Mesendoderm (in vitro differentiated cells): ENCODE data around the gene CD52.

ENCODE experiments used
- DNase-seq: peaks from one replicate; pipeline ENCODE4 v3.0.0; 2013
- H2AK5ac ChIP-seq: 2 replicates; pipeline ENCODE4 v1.6.1; 2013; ENCODE audit warnings: low read length, inconsistent platforms
- H2BK120ac ChIP-seq: 2 replicates; pipeline ENCODE4 v1.6.1; 2013; ENCODE audit warnings: low read depth, mild to moderate bottlenecking, low read length, moderate library complexity, mixed read lengths
- H2BK15ac ChIP-seq: replicated peaks from 2 replicates; pipeline ENCODE4 v1.6.1; 2013; ENCODE audit warnings: low read depth, mild to moderate bottlenecking, moderate library complexity
- H2BK5ac ChIP-seq: 2 replicates; pipeline ENCODE4 v1.6.1; 2013; ENCODE audit warnings: low read length, inconsistent platforms
- H3K18ac ChIP-seq: 2 replicates; pipeline ENCODE4 v1.6.1; 2013; ENCODE audit warnings: mild to moderate bottlenecking, low read length, mixed read lengths
- H3K23ac ChIP-seq: one replicate; pipeline ENCODE4 v1.6.1; 2013; ENCODE audit warnings: low read length
- H3K27ac ChIP-seq: 2 replicates; pipeline ENCODE4 v1.5.1; 2013; ENCODE audit warnings: low read depth, mild to moderate bottlenecking, inconsistent platforms, low read length, moderate library complexity
- H3K27me3 ChIP-seq: 2 replicates; pipeline ENCODE4 v1.6.1; 2013; ENCODE audit warnings: low read length, control low read depth, mild to moderate bottlenecking, inconsistent platforms; ENCODE audit not compliant: insufficient read depth, poor library complexity
- H3K36me3 ChIP-seq: 2 replicates; pipeline ENCODE4 v1.6.1; 2013; ENCODE audit warnings: low read length, inconsistent platforms; ENCODE audit not compliant: control insufficient read depth, insufficient read depth
- H3K4ac ChIP-seq: one replicate; pipeline ENCODE4 v1.6.1; 2013; ENCODE audit warnings: low read depth, mild to moderate bottlenecking, low read length, moderate library complexity
- H3K4me1 ChIP-seq: 2 replicates; pipeline ENCODE4 v1.6.1; 2013; ENCODE audit warnings: low read depth, low read length, inconsistent platforms; ENCODE audit not compliant: control insufficient read depth
- H3K4me2 ChIP-seq: 2 replicates; pipeline ENCODE4 v1.6.1; 2013; ENCODE audit warnings: low read length
- H3K4me3 ChIP-seq: 2 replicates; pipeline ENCODE4 v1.5.1; 2013; ENCODE audit warnings: mild to moderate bottlenecking, low read length
- H3K56ac ChIP-seq: one replicate; pipeline ENCODE4 v1.6.1; 2013; ENCODE audit warnings: low read length
- H3K79me1 ChIP-seq: 2 replicates; pipeline ENCODE4 v1.6.1; 2013; ENCODE audit warnings: low read length, inconsistent platforms
- H3K79me2 ChIP-seq: 2 replicates; pipeline ENCODE4 v1.6.1; 2013; ENCODE audit warnings: mild to moderate bottlenecking, low read length; ENCODE audit not compliant: control insufficient read depth, insufficient read depth
- H3K9ac ChIP-seq: 2 replicates; pipeline ENCODE4 v1.6.1; 2013; ENCODE audit warnings: low read length, inconsistent platforms
- H4K5ac ChIP-seq: one replicate; pipeline ENCODE4 v1.6.1; 2013; ENCODE audit warnings: low read length
- H4K8ac ChIP-seq: one replicate; pipeline ENCODE4 v1.6.1; 2013; ENCODE audit warnings: low read depth, mild to moderate bottlenecking, control low read depth, low read length, moderate library complexity
- WGBS: extraction: QIAGEN DNeasy Blood & Tissue Kit; methylation state at CpG from one replicate; pipeline ENCODE4 v1.1.7; 2013; ENCODE audit warnings: low lambda C conversion rate, missing lambda C conversion rate; ENCODE audit not compliant: insufficient coverage; ENCODE audit errors: extremely low coverage; 5-methylcytosine and 5-hydroxymethylcytosine counted together

Gene CD52

DNA sequence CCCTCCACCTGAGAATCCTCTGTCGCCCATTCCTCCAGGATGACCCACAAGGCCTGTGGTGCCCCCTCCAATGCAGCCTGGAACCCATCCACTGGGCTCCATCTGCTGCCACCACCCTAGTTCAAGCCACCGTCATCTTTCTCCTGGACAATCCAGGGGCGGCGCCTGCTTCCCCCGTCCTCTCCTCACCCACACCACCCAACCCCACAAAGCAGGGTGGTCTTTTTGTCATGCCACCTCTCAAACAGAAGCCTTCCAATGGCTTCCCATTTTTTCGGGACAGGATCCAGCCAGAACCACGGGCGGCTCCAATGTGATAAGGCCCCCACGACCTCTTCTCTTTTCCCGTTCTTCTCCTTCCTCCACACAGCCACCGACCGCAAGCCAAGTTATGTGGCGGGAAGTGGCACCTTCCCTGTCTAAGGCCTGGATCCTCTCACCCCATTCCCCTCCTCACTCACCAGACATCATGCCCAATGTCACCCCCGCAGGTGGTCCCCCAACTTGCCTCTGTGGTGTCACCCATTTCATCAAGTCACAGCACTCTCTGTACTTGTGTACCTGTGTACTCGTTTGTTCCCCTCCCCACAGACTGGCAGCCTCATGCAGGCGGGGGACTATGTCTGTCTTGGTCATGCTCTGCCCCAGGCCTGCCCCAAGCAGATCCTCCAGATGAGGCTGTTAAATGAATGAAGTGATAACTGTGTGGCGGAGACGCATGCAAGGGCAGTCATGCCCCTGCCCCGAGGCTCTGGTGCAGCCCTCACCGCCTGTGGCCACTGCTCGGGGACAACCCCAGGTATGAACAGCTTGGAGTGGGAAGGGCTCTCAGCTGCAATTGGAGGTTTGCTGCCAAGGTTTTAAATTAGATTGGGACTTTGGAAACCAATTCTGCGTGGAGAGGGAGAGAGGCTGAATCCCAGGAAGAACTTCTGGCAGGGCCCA is 22.3 kb upstream of the CD52 start:
- no peak overlapping the region for H3K27ac ChIP-seq
- H4K8ac ChIP-seq, result no peak overlapping the region
- no peak overlapping the region for H2BK15ac ChIP-seq
- no peaks in the 10 kb centered on the region for H3K36me3 ChIP-seq
- H3K18ac ChIP-seq, result no peak overlapping the region
- H4K5ac ChIP-seq, result no peak overlapping the region
- H3K9ac ChIP-seq, result no peak overlapping the region
- WGBS, result no CpG with 5 or more reads among the region's 22 CpGs
- no peak overlapping the region for H2AK5ac ChIP-seq
- no peaks in the 10 kb centered on the region for H3K27me3 ChIP-seq
- H2BK120ac ChIP-seq, result no peak overlapping the region
- peaks cover 4% of the 10 kb centered on the region for H3K4me1 ChIP-seq
- no peak overlapping the region for H3K4me2 ChIP-seq
- H3K79me2 ChIP-seq, result no peaks in the 10 kb centered on the region
- no peak overlapping the region for H3K23ac ChIP-seq
- no peak overlapping the region for H3K56ac ChIP-seq
- H3K79me1 ChIP-seq, result no peaks in the 10 kb centered on the region
- H3K4ac ChIP-seq, result no peak overlapping the region
- H2BK5ac ChIP-seq, result no peak overlapping the region
- DNase-seq, result no peak
- no peak overlapping the region for H3K4me3 ChIP-seq

- no peak for DNase-seq
- H3K4me3 ChIP-seq, result no peak overlapping the region
- no peak overlapping the region for H3K27ac ChIP-seq
- H3K23ac ChIP-seq, result no peak overlapping the region
- no peak overlapping the region for H4K5ac ChIP-seq
- no peak overlapping the region for H2BK15ac ChIP-seq
- no peaks in the 10 kb centered on the region for H3K79me2 ChIP-seq
- no peaks in the 10 kb centered on the region for H3K79me1 ChIP-seq
- WGBS, result no CpG with 5 or more reads among the region's 16 CpGs
- H3K36me3 ChIP-seq, result no peaks in the 10 kb centered on the region
- H3K56ac ChIP-seq, result no peak overlapping the region
- H3K9ac ChIP-seq, result no peak overlapping the region
- H4K8ac ChIP-seq, result no peak overlapping the region
- H3K27me3 ChIP-seq, result no peaks in the 10 kb centered on the region
- H2BK5ac ChIP-seq, result no peak overlapping the region
- no peak overlapping the region for H2BK120ac ChIP-seq
- H3K18ac ChIP-seq, result no peak overlapping the region
- H2AK5ac ChIP-seq, result no peak overlapping the region
- no peaks in the 10 kb centered on the region for H3K4me1 ChIP-seq
- H3K4ac ChIP-seq, result no peak overlapping the region
- no peak overlapping the region for H3K4me2 ChIP-seq
Observed at GRCh38 chr1:26296340-26297056, 21.3 kb upstream of the CD52 start.

DNA sequence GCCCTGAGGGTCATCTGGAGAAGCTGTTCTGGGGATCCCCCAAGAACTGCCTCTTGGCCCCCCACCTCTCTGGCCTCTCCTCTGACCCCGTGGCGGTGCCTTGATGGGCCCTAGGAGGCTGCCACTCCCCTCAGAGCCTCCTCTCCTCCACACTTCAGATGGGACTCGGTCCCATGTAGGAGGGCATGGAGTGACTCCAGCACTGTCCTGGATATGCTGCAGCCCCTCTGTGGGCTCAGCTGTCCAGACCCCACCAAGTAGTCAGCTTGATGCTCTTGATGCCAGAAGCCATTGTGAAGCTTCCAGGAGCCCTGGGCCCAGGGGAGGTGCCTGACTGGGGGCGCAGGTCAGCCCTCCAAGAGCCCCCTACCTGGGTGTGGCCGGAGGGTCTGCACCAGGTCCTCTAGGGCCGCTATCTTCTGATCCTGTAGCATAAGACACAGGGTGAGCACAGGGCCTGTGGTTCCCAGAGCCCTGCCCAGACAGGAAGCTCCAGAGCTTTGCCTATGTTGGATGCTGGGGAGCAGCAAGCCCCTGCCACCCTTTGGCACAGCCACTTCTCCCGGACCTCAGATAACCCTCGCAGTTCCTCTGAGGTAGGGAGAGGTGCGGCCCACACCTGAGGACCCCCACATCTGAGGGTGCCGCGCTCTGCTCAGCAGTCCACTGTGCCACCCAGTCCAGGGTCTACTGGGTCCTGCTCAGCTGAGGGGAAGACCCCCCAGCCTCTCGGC is 20.5 kb upstream of the CD52 start:
- no peak overlapping the region for H2AK5ac ChIP-seq
- H4K5ac ChIP-seq, result no peak overlapping the region
- no peaks in the 10 kb centered on the region for H3K4me1 ChIP-seq
- no peaks in the 10 kb centered on the region for H3K79me2 ChIP-seq
- no peaks in the 10 kb centered on the region for H3K36me3 ChIP-seq
- H3K4ac ChIP-seq, result no peak overlapping the region
- H2BK5ac ChIP-seq, result no peak overlapping the region
- no peak for DNase-seq
- WGBS, result no CpG with 5 or more reads among the region's 12 CpGs
- H3K27ac ChIP-seq, result no peak overlapping the region
- no peak overlapping the region for H4K8ac ChIP-seq
- no peak overlapping the region for H3K18ac ChIP-seq
- H3K56ac ChIP-seq, result no peak overlapping the region
- no peaks in the 10 kb centered on the region for H3K79me1 ChIP-seq
- H2BK15ac ChIP-seq, result no peak overlapping the region
- no peak overlapping the region for H2BK120ac ChIP-seq
- H3K9ac ChIP-seq, result no peak overlapping the region
- H3K4me2 ChIP-seq, result no peak overlapping the region
- no peaks in the 10 kb centered on the region for H3K27me3 ChIP-seq
- no peak overlapping the region for H3K4me3 ChIP-seq
- no peak overlapping the region for H3K23ac ChIP-seq

DNA sequence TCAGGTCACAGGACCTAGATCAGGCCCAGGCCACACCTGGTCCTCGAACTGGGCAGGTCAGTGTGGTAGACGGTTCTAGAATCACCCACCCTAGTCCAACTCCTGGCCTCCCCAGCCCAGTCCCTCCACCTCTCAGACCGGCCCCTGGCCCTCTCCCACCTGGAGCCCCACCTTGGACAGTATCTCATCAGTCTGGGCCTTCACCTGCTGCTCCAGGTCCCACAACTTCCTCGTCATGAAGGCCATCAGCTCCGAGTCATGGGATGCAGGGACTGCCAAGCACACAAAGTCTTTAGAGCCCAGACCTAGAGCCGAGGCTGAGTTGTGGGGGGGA is 20.0 kb upstream of the CD52 start:
- no peaks in the 10 kb centered on the region for H3K79me1 ChIP-seq
- no peak overlapping the region for H3K9ac ChIP-seq
- H3K27me3 ChIP-seq, result no peaks in the 10 kb centered on the region
- no peak overlapping the region for H2BK5ac ChIP-seq
- no peak overlapping the region for H4K8ac ChIP-seq
- no peak overlapping the region for H3K18ac ChIP-seq
- no peak overlapping the region for H2BK15ac ChIP-seq
- H3K27ac ChIP-seq, result no peak overlapping the region
- no peaks in the 10 kb centered on the region for H3K36me3 ChIP-seq
- H3K4me2 ChIP-seq, result no peak overlapping the region
- WGBS, result no CpG with 5 or more reads among the region's 6 CpGs
- H4K5ac ChIP-seq, result no peak overlapping the region
- DNase-seq, result no peak
- no peak overlapping the region for H2BK120ac ChIP-seq
- no peak overlapping the region for H3K4me3 ChIP-seq
- no peak overlapping the region for H3K56ac ChIP-seq
- no peaks in the 10 kb centered on the region for H3K79me2 ChIP-seq
- H2AK5ac ChIP-seq, result no peak overlapping the region
- no peak overlapping the region for H3K23ac ChIP-seq
- H3K4ac ChIP-seq, result no peak overlapping the region
- no peaks in the 10 kb centered on the region for H3K4me1 ChIP-seq

- Histone ChIP-seq H3K79me1 (no peaks in the 10 kb centered on the region), H3K27ac (no peak overlapping the region), H4K5ac (no peak overlapping the region), H2BK5ac (no peak overlapping the region), H3K4me2 (no peak overlapping the region), H2BK15ac (no peak overlapping the region), H3K4me3 (no peak overlapping the region), H2BK120ac (no peak overlapping the region), H3K4me1 (peaks cover 4% of the 10 kb centered on the region), H3K9ac (no peak overlapping the region), H4K8ac (no peak overlapping the region), H3K18ac (no peak overlapping the region), H2AK5ac (no peak overlapping the region), H3K4ac (no peak overlapping the region), H3K23ac (no peak overlapping the region), H3K36me3 (no peaks in the 10 kb centered on the region), H3K56ac (no peak overlapping the region), H3K79me2 (no peaks in the 10 kb centered on the region), H3K27me3 (no peaks in the 10 kb centered on the region)
- no peak for DNase-seq
- WGBS, result no CpG with 5 or more reads among the region's 11 CpGs
Observed at GRCh38 chr1:26300578-26301275, 17.0 kb upstream of the CD52 start.
